GM12875 (cell line): ENCODE results near the gene DUSP11.

ENCODE experiments used
- H3K4me3 ChIP-seq: one replicate; pipeline ENCODE4 v1.5.1; 2011; ENCODE audit warnings: low read depth, low read length, control low read depth
- CTCF ChIP-seq: IDR thresholded peaks from 2 replicates; pipeline ENCODE4 v1.5.1; 2011; ENCODE audit warnings: low read depth, mild to moderate bottlenecking, control low read depth, inconsistent platforms, low read length, moderate library complexity, borderline replicate concordance; ENCODE audit not compliant: insufficient read depth

Gene DUSP11

GRCh38 chr2:73779467-73780236 lies at the start of gene DUSP11:
Gene DUSP11, minus strand, starts transcription at chr2:73780103. Its CDS starts 129 bp downstream, at chr2:73779974.
- H3K4me3 ChIP-seq: peak within 1 kb of the TSS; percentile 73
- TF ChIP-seq CTCF: peak; percentile 96

GRCh38 chr2:73828818-73829570 lies 49.1 kb upstream of the DUSP11 start, which contains the start of gene STAMBP:
Gene STAMBP, plus strand, starts transcription at chr2:73828961. Its CDS starts 1,896 bp downstream, at chr2:73830857.
- TF ChIP-seq CTCF: no peak
- peak within 1 kb of the TSS; percentile 90 for H3K4me3 ChIP-seq

- H3K4me3 ChIP-seq: peak overlapping the region; percentile 90
- TF ChIP-seq CTCF: no peak
Observed at GRCh38 chr2:73828389-73828817, 48.5 kb upstream of the DUSP11 start.

- H3K4me3 ChIP-seq: no peak overlapping the region
Observed at GRCh38 chr2:73827660-73828388, 47.9 kb upstream of the DUSP11 start.

GRCh38 chr2:73827018-73827417 lies 47.1 kb upstream of the DUSP11 start:
- TF ChIP-seq CTCF: peak; percentile 44; the same call in 1 of the 2 replicates
- H3K4me3 ChIP-seq: no peak overlapping the region

More at GRCh38 chr2:73827660-73828388, 47.9 kb upstream of the DUSP11 start:
- TF ChIP-seq CTCF: no peak

GRCh38 chr2:73825408-73825807 lies 45.5 kb upstream of the DUSP11 start:
- TF ChIP-seq CTCF: no peak
- H3K4me3 ChIP-seq: no peak overlapping the region
